AG09319 (cell line): Measurements from ENCODE around the gene IKZF3.

Experiments
- DNase-seq: peaks from one replicate; pipeline ENCODE4 v3.0.0-alpha.2; 2010; ENCODE audit warnings: low read depth; ENCODE audit errors: extremely low read depth
- TF ChIP-seq, protein P1 (sequence below): IDR thresholded peaks from 2 replicates; pipeline ENCODE4 v1.5.1; 2011; ENCODE audit warnings: low read depth, mild to moderate bottlenecking, inconsistent platforms, low read length, moderate library complexity

IKZF3 gene

DNA sequence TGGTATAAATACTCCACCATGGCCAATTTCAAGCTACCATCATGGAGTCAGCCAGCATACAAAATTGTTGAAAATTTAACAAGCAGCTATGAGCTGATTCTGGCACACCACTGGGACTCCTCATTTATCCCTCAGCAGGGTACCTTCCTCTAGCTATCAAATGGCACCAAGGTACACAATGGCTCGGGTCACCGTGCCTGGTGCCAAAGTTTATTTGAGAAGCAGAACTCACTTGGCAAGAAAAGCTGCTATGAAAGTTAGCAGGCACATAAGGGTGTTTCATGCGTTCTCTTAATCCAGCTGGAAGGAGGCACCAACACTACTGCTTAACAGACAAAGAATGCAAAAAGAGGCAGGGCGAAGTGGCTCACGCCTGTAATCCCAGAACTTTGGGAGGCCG lies 51.6 kb downstream of the IKZF3 start:
- TF ChIP-seq, protein P1, sequence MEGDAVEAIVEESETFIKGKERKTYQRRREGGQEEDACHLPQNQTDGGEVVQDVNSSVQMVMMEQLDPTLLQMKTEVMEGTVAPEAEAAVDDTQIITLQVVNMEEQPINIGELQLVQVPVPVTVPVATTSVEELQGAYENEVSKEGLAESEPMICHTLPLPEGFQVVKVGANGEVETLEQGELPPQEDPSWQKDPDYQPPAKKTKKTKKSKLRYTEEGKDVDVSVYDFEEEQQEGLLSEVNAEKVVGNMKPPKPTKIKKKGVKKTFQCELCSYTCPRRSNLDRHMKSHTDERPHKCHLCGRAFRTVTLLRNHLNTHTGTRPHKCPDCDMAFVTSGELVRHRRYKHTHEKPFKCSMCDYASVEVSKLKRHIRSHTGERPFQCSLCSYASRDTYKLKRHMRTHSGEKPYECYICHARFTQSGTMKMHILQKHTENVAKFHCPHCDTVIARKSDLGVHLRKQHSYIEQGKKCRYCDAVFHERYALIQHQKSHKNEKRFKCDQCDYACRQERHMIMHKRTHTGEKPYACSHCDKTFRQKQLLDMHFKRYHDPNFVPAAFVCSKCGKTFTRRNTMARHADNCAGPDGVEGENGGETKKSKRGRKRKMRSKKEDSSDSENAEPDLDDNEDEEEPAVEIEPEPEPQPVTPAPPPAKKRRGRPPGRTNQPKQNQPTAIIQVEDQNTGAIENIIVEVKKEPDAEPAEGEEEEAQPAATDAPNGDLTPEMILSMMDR, result no peak

DNA sequence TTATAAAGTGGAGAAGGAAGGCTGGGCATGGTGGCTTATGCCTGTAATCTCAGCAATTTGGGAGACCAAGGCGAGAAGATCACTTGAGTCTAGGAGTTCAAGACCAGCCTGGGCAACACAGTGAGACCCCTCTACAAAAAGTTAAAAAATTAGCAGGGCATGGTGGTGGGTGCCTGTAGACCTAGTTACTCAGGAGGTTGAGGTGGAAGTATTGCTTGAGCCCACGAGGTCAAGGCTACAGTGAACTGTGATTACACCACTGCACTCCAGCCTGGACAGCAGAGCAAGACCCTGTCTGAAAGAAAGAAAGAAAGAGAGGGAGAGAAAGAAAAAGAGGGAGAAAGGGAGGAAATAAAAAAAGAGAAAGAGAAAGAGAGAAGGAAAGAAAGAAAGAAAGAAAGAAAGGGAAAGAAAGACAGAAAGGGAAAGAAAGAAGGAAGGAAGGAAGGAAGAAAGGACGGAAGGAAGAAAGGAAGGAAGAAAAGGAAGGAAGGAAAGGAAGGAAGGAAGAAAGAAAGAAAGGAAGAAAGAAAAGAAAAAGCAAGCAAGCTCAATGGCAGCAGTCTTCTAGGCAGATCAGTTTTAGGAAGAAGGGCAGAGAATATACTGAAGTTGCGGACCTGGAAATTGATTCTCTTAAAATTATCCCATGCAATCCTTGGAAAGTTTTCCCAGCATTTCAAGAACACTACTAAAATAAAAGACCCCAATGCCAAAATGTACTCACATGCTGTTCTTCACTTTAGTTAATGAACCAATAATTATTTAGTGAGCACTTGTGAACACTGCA lies 53.0 kb downstream of the IKZF3 start:
- TF ChIP-seq, protein P1, result no peak
- DNase-seq, result no peak

More for the DNA sequence above, 51.6 kb downstream of the IKZF3 start:
- no peak for DNase-seq

DNA sequence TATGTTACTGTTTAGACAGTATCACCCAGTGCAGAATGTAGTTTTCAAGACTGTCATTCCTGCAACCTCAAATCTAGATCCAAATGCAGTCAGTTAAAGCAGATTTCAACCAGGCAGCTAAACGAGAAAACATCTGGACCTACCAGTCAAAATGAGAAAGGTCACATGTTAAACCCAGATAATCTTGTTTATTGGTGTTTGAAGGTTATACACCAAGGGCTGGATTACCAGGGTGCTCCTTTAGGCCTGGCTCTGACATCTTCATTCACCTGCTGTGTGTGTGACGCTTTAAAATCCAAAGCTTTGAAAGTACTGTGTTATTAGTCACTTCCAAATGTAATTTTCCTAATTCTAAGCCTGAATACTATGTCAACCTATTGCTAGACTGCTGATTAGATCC lies 54.9 kb downstream of the IKZF3 start:
- TF ChIP-seq, protein P1, result no peak

DNA sequence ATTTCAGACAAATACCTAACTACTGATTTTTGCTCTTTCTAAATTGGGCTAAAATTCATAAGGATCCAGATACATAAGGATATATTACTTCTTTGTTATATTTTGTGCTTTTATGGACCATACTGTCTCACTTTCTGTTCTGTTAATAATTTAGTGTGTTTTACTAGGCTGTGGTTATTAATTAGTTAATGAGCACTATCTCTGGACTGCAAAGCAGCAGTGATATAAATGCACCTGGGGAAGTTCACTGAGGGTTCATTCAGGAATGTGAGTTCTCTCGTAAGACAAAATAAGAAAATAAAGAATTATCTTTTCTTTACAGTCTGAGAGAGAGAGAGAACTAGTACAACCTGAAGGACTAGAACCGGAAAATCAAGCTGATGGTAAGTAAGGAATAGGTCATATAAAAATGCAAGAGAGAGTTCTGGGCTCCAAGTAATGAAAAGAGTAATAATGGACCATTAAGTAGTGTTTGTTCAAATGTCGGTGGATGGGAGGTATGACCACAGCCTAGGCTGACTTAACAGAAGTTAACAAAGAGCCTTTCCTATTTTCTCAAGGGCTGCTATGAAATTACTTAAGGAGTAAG lies 55.6 kb downstream of the IKZF3 start:
- TF ChIP-seq, protein P1, result no peak
- no peak for DNase-seq

More for the DNA sequence above, 54.9 kb downstream of the IKZF3 start:
- no peak for DNase-seq

DNA sequence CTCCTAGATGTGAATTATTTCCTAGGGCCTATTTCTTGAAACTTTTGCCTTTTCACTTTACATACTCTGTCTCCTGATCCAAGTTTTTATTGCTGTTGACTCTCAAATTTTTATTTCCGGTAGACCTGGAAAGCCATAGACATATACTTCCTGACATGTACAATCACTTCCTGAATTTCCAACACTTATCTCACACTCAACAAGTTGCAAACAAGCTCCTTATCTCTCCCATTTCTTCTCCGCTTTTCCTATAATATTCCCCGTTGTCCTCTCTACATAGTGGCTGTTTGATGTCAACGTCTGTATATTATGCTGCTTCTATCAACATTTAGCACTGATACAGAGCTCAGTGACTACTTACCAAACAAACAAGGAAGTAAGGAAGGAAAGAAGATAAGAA lies 59.3 kb downstream of the IKZF3 start:
- DNase-seq, result no peak
- TF ChIP-seq, protein P1, result no peak

DNA sequence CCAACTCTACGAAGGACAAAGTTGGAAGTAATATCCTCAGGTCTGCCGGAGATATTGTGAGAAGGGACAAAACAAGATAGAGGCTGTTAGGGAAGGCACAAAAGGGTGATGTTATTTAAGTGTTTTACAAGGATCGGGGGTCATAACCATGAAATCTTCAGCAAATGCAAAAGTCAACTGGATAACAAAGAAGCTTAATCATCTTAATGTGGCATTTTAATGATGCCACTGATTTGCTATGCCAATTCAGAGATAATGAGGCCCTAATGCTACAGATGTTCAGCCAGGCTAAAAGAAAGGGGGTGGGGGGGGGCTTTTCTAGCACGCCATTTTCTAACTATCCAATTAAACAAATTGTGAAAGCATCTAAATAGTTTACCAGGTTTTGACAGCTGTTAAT lies 63.1 kb downstream of the IKZF3 start:
- TF ChIP-seq, protein P1, result no peak
- DNase-seq, result no peak

DNA sequence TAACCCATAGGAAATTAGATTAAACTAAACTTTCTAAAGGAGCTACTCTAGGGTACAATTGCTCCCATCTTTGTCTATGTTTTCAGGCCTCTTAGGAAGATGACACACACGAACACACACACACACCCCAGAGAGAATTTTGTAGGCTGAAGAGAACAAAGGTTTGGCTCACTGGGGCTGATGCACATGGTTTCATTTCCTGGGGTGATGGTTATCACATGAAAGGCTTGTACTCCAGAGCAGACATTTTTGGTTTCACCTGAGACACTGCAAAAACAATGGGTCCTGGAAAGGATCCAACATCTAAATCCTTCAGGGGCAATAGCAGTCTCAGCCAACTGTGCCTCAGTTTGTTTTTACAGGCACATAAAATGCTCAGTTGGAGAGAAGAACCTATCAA lies 63.6 kb downstream of the IKZF3 start:
- no peak for DNase-seq
- TF ChIP-seq, protein P1, result no peak
